ENCODE results near the gene DDX42. TPM values are rescaled to one million over a fixed set of nuclear protein-coding genes. Genes with fewer than 3 reads are reported as not detected.

The DDX42 gene
- total RNA-seq, 1 experiment from 2014 or later = 184 TPM

GRCh38 chr17:63740464-63741142 lies 33.4 kb upstream of the DDX42 start:
- H3K79me1 ChIP-seq (ENCODE audit: insufficient read depth, low read depth, low read length, poor library complexity, severe bottlenecking) = no peaks in the 10 kb centered on the region
- H3K9ac ChIP-seq (ENCODE audit: extremely low read depth, insufficient read length, low read length) = peak overlapping the region; percentile 61
- H4K5ac ChIP-seq (ENCODE audit: insufficient read length, low read depth, low read length) = no peak overlapping the region
- H2BK20ac ChIP-seq (ENCODE audit: low read depth, low read length, poor library complexity, severe bottlenecking) = no peak overlapping the region
- no peak overlapping the region for H3K27ac ChIP-seq (ENCODE audit: insufficient read length, low read depth, low read length)
- no peak overlapping the region for H2AFZ ChIP-seq (ENCODE audit: low read length)
- no peak overlapping the region for H3K18ac ChIP-seq (ENCODE audit: insufficient read length, low read depth, low read length)
- Mint-ChIP-seq H3K27me3 (ENCODE audit: low read depth) (no peaks in the 10 kb centered on the region), H3K4me3 (peak overlapping the region; percentile 90 to 99), H3K4me1 (peaks cover 10 to 13% of the 10 kb centered on the region in 2 experiments), H3K36me3 (ENCODE audit: insufficient read depth in 1 of 3, low read depth in 3 of 3) (peaks cover 0 to 5% (median 2%) of the 10 kb centered on the region in 3 experiments; a peak in 3 of 7 replicates), H3K9me3 (no peaks in the 10 kb centered on the region), H3K27ac (peak overlapping the region; percentile 95 to 97 (median 97))
- no peak overlapping the region for H3T11ph ChIP-seq (ENCODE audit: low read length)
- no peak overlapping the region for H3K56ac ChIP-seq (ENCODE audit: insufficient read length, low read depth, low read length)
- no peak overlapping the region for H4K8ac ChIP-seq (replicated peaks; ENCODE audit: insufficient read length, low read depth, low read length)
- no peaks in the 10 kb centered on the region for H3K27me3 ChIP-seq (ENCODE audit: insufficient read depth, low read length)
- H3K14ac ChIP-seq (ENCODE audit: insufficient read depth, low read length) = no peak overlapping the region
- no peak overlapping the region for H2BK5ac ChIP-seq (ENCODE audit: insufficient read length, low read length)
- no peak for TF ChIP-seq CTCF (conservative IDR thresholded peaks at IDR 0.05)
- no peaks in the 10 kb centered on the region for H3K9me3 ChIP-seq (ENCODE audit: control insufficient read depth, low read depth, low read length)
- no peak for DNase-seq
- no peak overlapping the region for H4K91ac ChIP-seq (ENCODE audit: insufficient read length, low read depth, low read length)
- no peak overlapping the region for H2BK15ac ChIP-seq (ENCODE audit: low read depth, low read length)
- no peak overlapping the region for H2AK5ac ChIP-seq (ENCODE audit: insufficient read length, low read length)
- no peak overlapping the region for H3K23ac ChIP-seq (ENCODE audit: insufficient read length, low read depth, low read length)
- no peaks in the 10 kb centered on the region for H3K79me2 ChIP-seq (ENCODE audit: insufficient read depth, low read length)
- peaks cover 16% of the 10 kb centered on the region for H3K23me2 ChIP-seq (ENCODE audit: insufficient read length, low read depth, low read length, poor library complexity, severe bottlenecking)
- no peaks in the 10 kb centered on the region for H4K20me1 ChIP-seq (ENCODE audit: control insufficient read depth, insufficient read depth, insufficient read length)
- no peak overlapping the region for H2BK120ac ChIP-seq (ENCODE audit: low read depth, low read length, poor library complexity, severe bottlenecking)
- H2BK12ac ChIP-seq (ENCODE audit: insufficient read length, low read depth, low read length) = no peak overlapping the region
- H3K4ac ChIP-seq (ENCODE audit: low read depth, low read length) = no peak overlapping the region
- WGBS (ENCODE audit: extremely low coverage, insufficient read length, low lambda C conversion rate) = no CpG with 5 or more reads among the region's 12 CpGs
- no peaks in the 10 kb centered on the region for H3K4me1 ChIP-seq (ENCODE audit: insufficient read depth, low read length)
- H3K4me2 ChIP-seq (ENCODE audit: insufficient read depth, insufficient read length, low read length) = peak overlapping the region; percentile 75
